ENCODE results near the gene ZSCAN4.

GRCh38 chr19:57623091-57623490, 45.6 kb upstream of the ZSCAN4 start:
- TF ChIP-seq CTCF (IDR thresholded peaks at IDR 0.05 in 8 of 11, conservative IDR thresholded peaks at IDR 0.05 in 3 of 11), result no peak
- no peak for TF ChIP-seq POLR2A (IDR thresholded peaks at IDR 0.05)

Measured in spleen (tissue), 7 donors.